Sigmoid colon (tissue), 4 donors: ENCODE results near the gene U2SURP.

Experiments used
- EP300 ChIP-seq, 4 donors: sonication (generic); formaldehyde crosslinking; IDR thresholded peaks; one replicate each; pipeline ENCODE4 v1.6.1; 2017; ENCODE audit warnings: antibody characterized with exemption in 4 of 4
- POLR2A ChIP-seq, 2 donors: fragments of 450-650 bp; IDR thresholded peaks; one replicate each; pipeline ENCODE4 v1.6.1; 2016; ENCODE audit warnings: antibody characterized with exemption in 2 of 2, mild to moderate bottlenecking in 2 of 2, moderate library complexity in 2 of 2
- TF ChIP-seq, protein P1 (sequence below), 4 experiments: fragments of 450-650 bp in 3 of 4; fragments of 200-600 bp in 1 of 4; IDR thresholded peaks; one replicate each; pipeline ENCODE4 v1.5.1; 2016 to 2019; ENCODE audit warnings: antibody characterized with exemption in 4 of 4, mild to moderate bottlenecking in 3 of 4, moderate library complexity in 2 of 4

DNA sequence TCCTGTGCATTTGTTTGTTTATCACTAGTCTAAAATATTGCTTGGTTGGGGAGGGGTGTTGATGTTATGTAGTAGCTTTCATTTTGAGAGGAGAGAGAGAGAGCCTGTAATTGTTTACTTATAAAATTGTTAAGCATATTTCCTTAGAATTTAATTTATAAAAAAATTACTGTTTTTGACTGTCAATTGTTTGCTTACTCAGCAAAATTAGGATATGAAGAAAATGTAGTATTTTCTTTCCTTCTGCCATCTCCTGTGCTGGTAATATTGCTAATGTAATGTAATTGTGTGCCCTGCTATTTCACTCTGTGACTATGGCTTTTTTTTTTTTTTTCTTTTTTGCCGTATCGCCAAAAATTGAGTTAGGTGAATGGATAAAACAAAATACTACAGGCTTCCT, 3.5 kb downstream of the U2SURP start:
- TF ChIP-seq, protein P1, sequence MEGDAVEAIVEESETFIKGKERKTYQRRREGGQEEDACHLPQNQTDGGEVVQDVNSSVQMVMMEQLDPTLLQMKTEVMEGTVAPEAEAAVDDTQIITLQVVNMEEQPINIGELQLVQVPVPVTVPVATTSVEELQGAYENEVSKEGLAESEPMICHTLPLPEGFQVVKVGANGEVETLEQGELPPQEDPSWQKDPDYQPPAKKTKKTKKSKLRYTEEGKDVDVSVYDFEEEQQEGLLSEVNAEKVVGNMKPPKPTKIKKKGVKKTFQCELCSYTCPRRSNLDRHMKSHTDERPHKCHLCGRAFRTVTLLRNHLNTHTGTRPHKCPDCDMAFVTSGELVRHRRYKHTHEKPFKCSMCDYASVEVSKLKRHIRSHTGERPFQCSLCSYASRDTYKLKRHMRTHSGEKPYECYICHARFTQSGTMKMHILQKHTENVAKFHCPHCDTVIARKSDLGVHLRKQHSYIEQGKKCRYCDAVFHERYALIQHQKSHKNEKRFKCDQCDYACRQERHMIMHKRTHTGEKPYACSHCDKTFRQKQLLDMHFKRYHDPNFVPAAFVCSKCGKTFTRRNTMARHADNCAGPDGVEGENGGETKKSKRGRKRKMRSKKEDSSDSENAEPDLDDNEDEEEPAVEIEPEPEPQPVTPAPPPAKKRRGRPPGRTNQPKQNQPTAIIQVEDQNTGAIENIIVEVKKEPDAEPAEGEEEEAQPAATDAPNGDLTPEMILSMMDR (IDR thresholded peaks at IDR 0.05): no peak
- no peak for TF ChIP-seq POLR2A (IDR thresholded peaks at IDR 0.05)
- TF ChIP-seq EP300 (IDR thresholded peaks at IDR 0.05): no peak
